Loucy (cell line): ENCODE data around the gene RITA1.

Experiments
- H2AFZ ChIP-seq: fragments of 200-600 bp; sonication (generic); 2 replicates; pipeline ENCODE4 v1.6.0; 2016; ENCODE audit warnings: antibody characterized with exemption, mild to moderate bottlenecking, low read length, moderate library complexity
- H3F3A ChIP-seq: fragments of 200-600 bp; 2 replicates; pipeline ENCODE4 v1.6.0; 2016; ENCODE audit warnings: antibody characterized with exemption, low read depth, mild to moderate bottlenecking
- H3K27me3 ChIP-seq: fragments of 200-600 bp; sonication (generic); 2 replicates; pipeline ENCODE4 v1.6.1; 2014; ENCODE audit warnings: low read length, mild to moderate bottlenecking; ENCODE audit not compliant: insufficient read depth, poor library complexity, severe bottlenecking
- H3K36me3 ChIP-seq: fragments of 200-600 bp; sonication (generic); 2 replicates; pipeline ENCODE4 v1.6.1; 2016; ENCODE audit warnings: low read length; ENCODE audit not compliant: insufficient read depth
- H3K4me1 ChIP-seq: fragments of 200-600 bp; sonication (generic); 2 replicates; pipeline ENCODE4 v1.5.1; 2014; ENCODE audit warnings: low read length, mild to moderate bottlenecking; ENCODE audit not compliant: insufficient read depth, poor library complexity, severe bottlenecking
- H3K4me2 ChIP-seq: fragments of 200-600 bp; sonication (generic); 2 replicates; pipeline ENCODE4 v1.6.0; 2014; ENCODE audit warnings: antibody characterized with exemption, low read length, low read depth, mild to moderate bottlenecking; ENCODE audit not compliant: poor library complexity, severe bottlenecking
- H3K4me3 ChIP-seq: fragments of 200-600 bp; sonication (generic); 2 replicates; pipeline ENCODE4 v1.5.1; 2014; ENCODE audit warnings: low read length, mild to moderate bottlenecking, mixed read lengths; ENCODE audit not compliant: poor library complexity, severe bottlenecking
- H3K79me2 ChIP-seq: fragments of 200-600 bp; sonication (generic); 2 replicates; pipeline ENCODE4 v1.6.1; 2014; ENCODE audit warnings: low read length; ENCODE audit not compliant: insufficient read depth
- H3K9ac ChIP-seq: fragments of 200-600 bp; sonication (generic); 2 replicates; pipeline ENCODE4 v1.6.0; 2014; ENCODE audit warnings: mild to moderate bottlenecking, low read depth, low read length, moderate library complexity; ENCODE audit not compliant: poor library complexity, severe bottlenecking
- H3K9me2 ChIP-seq: fragments of 200-600 bp; sonication (generic); replicated peaks from 2 replicates; pipeline ENCODE4 v1.6.1; 2016; ENCODE audit warnings: low read depth, low read length, mixed read lengths
- H3K9me3 ChIP-seq: fragments of 200-600 bp; sonication (generic); 2 replicates; pipeline ENCODE4 v1.6.1; 2014; ENCODE audit warnings: mild to moderate bottlenecking, antibody characterized with exemption, low read length, low read depth; ENCODE audit not compliant: insufficient read depth
- H4K20me1 ChIP-seq: fragments of 200-600 bp; sonication (generic); 2 replicates; pipeline ENCODE4 v1.6.0; 2014; ENCODE audit warnings: antibody characterized with exemption, low read length, mild to moderate bottlenecking; ENCODE audit not compliant: insufficient read depth, poor library complexity, severe bottlenecking
- CTCF ChIP-seq: fragments of 200-600 bp; sonication (generic); conservative IDR thresholded peaks from 2 replicates; pipeline ENCODE4 v1.5.1; 2014; ENCODE audit warnings: mild to moderate bottlenecking, antibody characterized with exemption, low read length
- EZH2phosphoT487 ChIP-seq: fragments of 200-600 bp; IDR thresholded peaks from 2 replicates; pipeline ENCODE4 v1.6.1; 2018; ENCODE audit warnings: antibody characterized with exemption, mild to moderate bottlenecking, moderate library complexity, borderline replicate concordance

The RITA1 gene

DNA sequence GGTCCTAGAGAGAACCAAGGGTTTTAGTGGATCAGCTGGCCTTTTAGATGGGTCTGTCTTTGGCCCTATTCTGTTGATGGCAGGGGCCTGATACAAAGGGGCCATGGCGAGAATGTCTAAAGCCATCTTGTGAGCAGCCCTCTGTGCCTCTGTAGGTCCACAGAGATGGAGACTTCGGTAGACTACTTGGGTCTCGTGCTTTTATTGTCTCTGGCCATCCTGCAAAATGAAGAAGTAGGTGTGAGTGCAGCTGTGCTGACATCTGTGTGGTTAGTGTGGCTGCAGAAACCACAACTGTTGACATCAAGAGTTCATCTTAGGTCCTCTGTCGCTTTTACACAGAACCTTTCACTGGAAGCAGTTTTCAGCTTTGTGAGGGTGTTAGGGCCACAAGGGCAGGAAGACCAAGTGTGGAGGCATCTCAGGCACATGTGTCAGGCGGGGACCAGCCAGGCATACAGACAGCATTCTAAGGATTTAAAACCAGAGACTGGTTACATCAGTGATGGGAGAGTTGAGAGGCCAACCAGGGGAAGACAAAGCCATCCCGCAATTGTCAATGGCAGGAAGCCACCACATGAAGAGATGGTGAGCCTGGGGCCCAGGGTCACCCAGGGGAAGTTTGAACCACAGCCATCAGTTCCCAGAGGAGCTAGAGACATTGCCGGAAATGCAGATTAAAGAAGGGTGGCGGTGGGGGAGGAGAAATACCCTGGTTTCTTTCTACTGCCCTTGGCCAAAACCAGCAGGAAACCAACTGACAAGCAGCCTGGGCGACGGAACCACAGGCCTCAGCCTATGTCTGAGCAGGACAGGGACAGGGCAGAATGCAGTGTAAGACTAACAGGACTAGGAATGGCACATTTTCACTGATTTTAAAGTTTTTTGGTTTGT is 22.8 kb downstream of the RITA1 start:
- peaks cover 12% of the 10 kb centered on the region for H3F3A ChIP-seq
- H3K9ac ChIP-seq = peak overlapping the region; percentile 75
- H3K4me1 ChIP-seq = peaks cover 59% of the 10 kb centered on the region
- no peaks in the 10 kb centered on the region for H4K20me1 ChIP-seq
- no peaks in the 10 kb centered on the region for H3K9me2 ChIP-seq
- no peak overlapping the region for H2AFZ ChIP-seq
- no peak for TF ChIP-seq CTCF
- TF ChIP-seq EZH2phosphoT487 = no peak; the same call in 1 of the 2 replicates
- H3K4me3 ChIP-seq = peak overlapping the region; percentile 71
- peaks cover 5% of the 10 kb centered on the region; the same call in 1 of the 2 replicates for H3K79me2 ChIP-seq
- no peaks in the 10 kb centered on the region for H3K36me3 ChIP-seq
- H3K27me3 ChIP-seq = no peaks in the 10 kb centered on the region
- H3K4me2 ChIP-seq = peak overlapping the region; percentile 88
- H3K9me3 ChIP-seq = no peaks in the 10 kb centered on the region

- TF ChIP-seq CTCF (no peak), EZH2phosphoT487 (no peak)
- Histone ChIP-seq H3K4me2 (no peak overlapping the region), H3K4me1 (peaks cover 59% of the 10 kb centered on the region), H3K9me3 (no peaks in the 10 kb centered on the region), H3F3A (peaks cover 12% of the 10 kb centered on the region), H3K27me3 (no peaks in the 10 kb centered on the region), H3K36me3 (no peaks in the 10 kb centered on the region), H3K4me3 (no peak overlapping the region), H2AFZ (no peak overlapping the region), H3K79me2 (peaks cover 5% of the 10 kb centered on the region; the same call in 1 of the 2 replicates), H3K9ac (no peak overlapping the region), H4K20me1 (no peaks in the 10 kb centered on the region), H3K9me2 (no peaks in the 10 kb centered on the region)
These were observed 25.6 kb downstream of the RITA1 start for GRCh38 chr12:113211160-113211559.

DNA sequence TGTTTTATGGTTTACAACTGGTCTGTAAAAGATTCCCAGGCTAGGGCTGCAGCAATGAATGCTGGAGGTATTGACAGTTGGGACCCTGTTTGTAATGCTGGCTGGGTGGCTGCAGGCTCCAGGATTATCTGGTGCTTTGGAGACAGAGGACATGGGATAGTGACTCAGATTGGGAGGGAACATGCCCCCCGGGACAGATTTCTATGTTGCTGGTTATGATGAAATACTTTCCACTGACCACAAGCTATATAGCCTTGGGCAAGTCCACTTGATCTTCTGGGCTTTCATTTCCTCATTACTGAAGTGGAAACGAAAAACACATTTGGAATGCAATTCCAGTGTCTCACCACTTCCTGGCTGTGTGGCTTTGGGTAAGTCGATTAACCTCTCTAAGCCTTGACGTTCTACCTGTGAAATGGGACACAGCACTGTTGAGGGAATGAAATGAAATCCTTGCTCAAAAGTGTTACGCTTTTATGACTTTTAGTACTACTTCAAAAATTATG is 29.4 kb downstream of the RITA1 start:
- no peak overlapping the region for H3K4me2 ChIP-seq
- no peak overlapping the region for H3K9ac ChIP-seq

More for the DNA sequence above, 29.4 kb downstream of the RITA1 start:
- Histone ChIP-seq H4K20me1 (no peaks in the 10 kb centered on the region), H3K36me3 (no peaks in the 10 kb centered on the region), H3K4me3 (no peak overlapping the region), H3K27me3 (no peaks in the 10 kb centered on the region), H3K4me1 (peaks cover 24% of the 10 kb centered on the region), H3K9me3 (no peaks in the 10 kb centered on the region), H3F3A (no peaks in the 10 kb centered on the region), H3K79me2 (peaks cover 5% of the 10 kb centered on the region; the same call in 1 of the 2 replicates), H3K9me2 (no peaks in the 10 kb centered on the region), H2AFZ (no peak overlapping the region)
- no peak for TF ChIP-seq EZH2phosphoT487
- TF ChIP-seq CTCF = no peak
